Common myeloid progenitor, CD34-positive (primary cell): ENCODE results near the gene ACVR1B.

Experiments
- CTCF ChIA-PET: fragments of 350-600 bp; sonication (Branson Sonifier 250); formaldehyde crosslinking; loops from one replicate; lab custom pipeline; 2021; ENCODE audit warnings: antibody characterized with exemption; lab: Charles Lee
- POLR2A ChIA-PET: fragments of 350-600 bp; sonication (Branson Sonifier 250); formaldehyde crosslinking; loops from one replicate; lab custom pipeline; 2021; ENCODE audit warnings: antibody characterized with exemption; lab: Charles Lee
- DNase-seq, 3 donors: peaks; one replicate each; pipeline versions ENCODE4 v3.0.0 to v3.0.0-alpha.2; 2013
- H3K27ac ChIP-seq, 2 experiments: 1 replicate in 1 of 2; 2 replicates in 1 of 2; pipeline ENCODE4 v1.7.0; 2013; ENCODE audit warnings: inconsistent platforms in 2 of 2, low read length in 2 of 2, mild to moderate bottlenecking in 2 of 2, low read depth in 1 of 2, moderate library complexity in 1 of 2; ENCODE audit not compliant: severe bottlenecking in 2 of 2, insufficient read depth in 1 of 2, poor library complexity in 1 of 2
- H3K27me3 ChIP-seq, 5 experiments: replicated peaks in 2 of 5; 1 replicate in 3 of 5; 2 replicates in 2 of 5; pipeline versions ENCODE4 v1.6.1 to v1.7.0; 2013; ENCODE audit warnings: low read length in 4 of 5, mild to moderate bottlenecking in 2 of 5, moderate library complexity in 2 of 5, inconsistent platforms in 1 of 5; ENCODE audit not compliant: insufficient read depth in 5 of 5, control insufficient read depth in 4 of 5
- H3K36me3 ChIP-seq, 4 experiments: 1 replicate in 2 of 4; 2 replicates in 2 of 4; pipeline versions ENCODE4 v1.6.1 to v1.7.0; 2013; ENCODE audit warnings: low read length in 3 of 4, control low read depth in 1 of 4, mild to moderate bottlenecking in 1 of 4; ENCODE audit not compliant: control insufficient read depth in 4 of 4, insufficient read depth in 4 of 4
- H3K4me1 ChIP-seq, 4 experiments: 1 replicate in 3 of 4; 2 replicates in 1 of 4; pipeline versions ENCODE4 v1.6.1 to v1.7.1; 2013; ENCODE audit warnings: low read length in 3 of 4, mild to moderate bottlenecking in 3 of 4, control low read depth in 1 of 4, inconsistent platforms in 1 of 4, moderate library complexity in 1 of 4; ENCODE audit not compliant: control insufficient read depth in 4 of 4, insufficient read depth in 4 of 4; ENCODE audit errors: control extremely low read depth in 1 of 4
- H3K4me3 ChIP-seq, 7 experiments: 1 replicate in 4 of 7; 2 replicates in 3 of 7; pipeline versions ENCODE4 v1.5.1 to v1.7.0; 2013; ENCODE audit warnings: mild to moderate bottlenecking in 7 of 7, low read length in 6 of 7, moderate library complexity in 6 of 7, inconsistent platforms in 2 of 7, low read depth in 2 of 7, control low read depth in 1 of 7; ENCODE audit not compliant: insufficient read depth in 4 of 7, control insufficient read depth in 1 of 7; ENCODE audit errors: extremely low read depth in 1 of 7
- H3K9me3 ChIP-seq, 5 experiments: 1 replicate in 4 of 5; 2 replicates in 1 of 5; pipeline versions ENCODE4 v1.6.1 to v1.7.1; 2013; ENCODE audit warnings: low read length in 4 of 5, mild to moderate bottlenecking in 2 of 5, inconsistent platforms in 1 of 5, low read depth in 1 of 5, moderate library complexity in 1 of 5; ENCODE audit not compliant: control insufficient read depth in 4 of 5, insufficient read depth in 2 of 5; ENCODE audit errors: control extremely low read depth in 1 of 5
- WGBS: methylation state at CpG from one replicate; pipeline ENCODE4 v1.1.5; 2013; ENCODE audit not compliant: insufficient coverage; 5-methylcytosine and 5-hydroxymethylcytosine counted together

ACVR1B gene

DNA sequence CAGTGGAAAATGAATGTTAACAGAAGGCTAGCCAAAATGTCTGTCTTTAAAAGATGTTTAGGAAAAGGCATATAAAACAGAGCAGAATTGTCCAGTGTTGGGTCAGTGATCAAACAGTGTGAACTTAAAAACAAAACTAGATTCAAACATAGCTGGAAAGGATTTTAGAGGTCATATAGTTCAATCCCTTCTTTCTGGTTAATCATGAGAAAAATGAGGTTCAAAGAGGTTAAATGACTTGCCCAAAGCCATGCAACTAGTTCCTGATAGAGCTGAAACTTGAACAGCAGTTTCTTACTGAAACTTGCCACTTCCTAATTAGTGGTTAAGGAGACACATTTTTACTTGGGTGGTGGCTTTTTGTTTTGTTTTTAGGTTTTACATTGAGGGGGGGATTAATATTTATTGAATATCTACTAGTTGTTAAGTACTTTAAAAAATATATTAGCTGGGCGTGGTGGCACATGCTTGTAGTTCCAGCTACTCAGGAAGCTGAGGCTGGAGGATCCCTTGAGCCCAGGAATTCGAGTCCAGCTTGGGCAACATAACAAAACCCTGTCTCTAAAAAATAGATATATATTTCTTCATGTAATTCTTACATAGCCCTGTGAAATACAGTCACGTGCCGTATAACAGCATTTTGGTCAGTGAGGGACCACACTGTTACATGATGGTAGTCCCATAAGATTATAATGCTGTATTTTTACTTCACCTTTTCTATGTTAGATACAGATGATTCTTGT, 20.4 kb downstream of the ACVR1B start:
- ChIA-PET CTCF (interaction anchor here (0.8 to 2.9 kb wide), 10 partner anchors 9 to 66 kb away, joined by 3 to 25 read pairs (median 4); no protein-coding TSS in a partner anchor), POLR2A (interaction anchor here (0.6 to 1.2 kb wide), 2 partner anchors 14 to 23 kb away, joined by 3 read pairs; no protein-coding TSS in a partner anchor)
- no CpG with 5 or more reads among the region's 4 CpGs for WGBS
- DNase-seq: peak in 2 of 3 donors; percentile 48 to 58
- Histone ChIP-seq H3K4me3 (peak overlapping the region in 5 of 7 experiments; percentile 5 to 61 (median 34)), H3K36me3 (peaks cover 0 to 19% (median 14%) of the 10 kb centered on the region in 4 experiments), H3K27me3 (no peaks in the 10 kb centered on the region), H3K9me3 (no peaks in the 10 kb centered on the region), H3K4me1 (peaks cover 49 to 70% (median 56%) of the 10 kb centered on the region in 4 experiments), H3K27ac (no peak overlapping the region)

DNA sequence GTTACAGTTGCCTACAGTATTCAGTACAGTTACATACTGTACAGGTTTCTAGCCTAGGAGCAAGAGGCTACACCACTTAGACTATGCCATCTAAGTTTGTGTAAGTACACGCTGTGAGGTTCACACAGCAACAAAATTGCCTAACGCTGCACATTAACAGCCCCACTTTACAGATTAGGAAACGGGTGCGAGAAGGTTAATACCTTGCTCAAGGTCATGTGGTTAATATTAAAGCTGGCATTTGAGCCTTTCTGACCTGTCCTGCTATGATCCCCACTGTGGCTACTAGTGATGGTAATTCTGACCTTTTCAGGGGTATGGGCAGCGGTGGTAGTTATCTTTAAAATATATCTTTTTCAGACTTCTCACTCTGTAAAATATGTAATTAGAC, 20.9 kb downstream of the ACVR1B start:
- Histone ChIP-seq H3K27ac (no peak overlapping the region), H3K4me1 (peaks cover 49 to 74% (median 57%) of the 10 kb centered on the region in 4 experiments), H3K4me3 (peak overlapping the region in 5 of 7 experiments; percentile 5 to 61 (median 34)), H3K36me3 (peaks cover 0 to 21% (median 16%) of the 10 kb centered on the region in 4 experiments), H3K27me3 (no peaks in the 10 kb centered on the region), H3K9me3 (no peaks in the 10 kb centered on the region)
- peak in 2 of 3 donors; percentile 34 to 51 for DNase-seq
- CTCF ChIA-PET: interaction anchor here (0.8 to 2.9 kb wide), 8 partner anchors 12 to 66 kb away, joined by 3 to 25 read pairs (median 4); no protein-coding TSS in a partner anchor
- POLR2A ChIA-PET: interaction anchor here (0.6 to 1.2 kb wide), 2 partner anchors 15 to 23 kb away, joined by 3 read pairs; no protein-coding TSS in a partner anchor
- WGBS: no CpG with 5 or more reads among the region's 5 CpGs

- 0% methylated on average over 6 of the region's 9 CpGs for WGBS
- peak; percentile 87 to 95 (median 92) for DNase-seq
- Histone ChIP-seq H3K4me3 (peak overlapping the region in 4 of 7 experiments; percentile 5 to 61 (median 26)), H3K4me1 (peaks cover 49 to 79% (median 57%) of the 10 kb centered on the region in 4 experiments), H3K27ac (no peak overlapping the region), H3K27me3 (no peaks in the 10 kb centered on the region), H3K36me3 (peaks cover 0 to 22% (median 16%) of the 10 kb centered on the region in 4 experiments), H3K9me3 (no peaks in the 10 kb centered on the region)
- ChIA-PET CTCF (interaction anchor here (1.1 to 2.7 kb wide), 3 partner anchors 23 to 53 kb away, joined by 3 to 10 read pairs (median 8); no protein-coding TSS in a partner anchor), POLR2A (interaction anchor here (0.6 to 1.2 kb wide), 2 partner anchors 15 to 24 kb away, joined by 3 read pairs; no protein-coding TSS in a partner anchor)
These were observed 21.4 kb downstream of the ACVR1B start for GRCh38 chr12:51972849-51973273.

DNA sequence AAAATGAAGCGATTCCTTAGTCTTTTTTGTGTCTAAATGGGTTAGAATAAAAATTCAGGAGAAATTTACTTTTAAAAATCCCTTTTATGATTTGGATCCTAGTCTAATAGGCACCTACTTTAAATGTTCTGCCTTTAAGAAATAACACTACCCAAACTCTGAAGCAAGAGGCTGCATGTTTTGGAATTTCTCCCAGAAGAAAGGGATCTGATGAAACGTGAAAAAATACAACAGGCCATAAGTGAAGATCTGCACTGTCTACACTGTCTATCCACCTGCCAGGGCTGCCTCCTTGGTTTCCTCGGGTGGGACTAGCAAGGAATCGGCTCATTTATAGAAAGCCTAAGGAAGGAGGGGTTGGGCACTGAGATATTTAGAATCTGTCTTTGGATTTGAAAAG, 22.1 kb downstream of the ACVR1B start:
- Histone ChIP-seq H3K4me3 (no peak overlapping the region), H3K27ac (no peak overlapping the region), H3K36me3 (peaks cover 0 to 27% (median 16%) of the 10 kb centered on the region in 4 experiments), H3K4me1 (peaks cover 49 to 79% (median 57%) of the 10 kb centered on the region in 4 experiments), H3K27me3 (no peaks in the 10 kb centered on the region), H3K9me3 (no peaks in the 10 kb centered on the region)
- DNase-seq: no peak
- 80% methylated on average over 2 of the region's 4 CpGs for WGBS
- ChIA-PET CTCF (interaction anchor here (1.5 kb wide), 1 partner anchor 23 kb away, joined by 3 read pairs; no protein-coding TSS in a partner anchor), POLR2A (no interaction called here)

GRCh38 chr12:51974646-51975045, 23.1 kb downstream of the ACVR1B start:
- Histone ChIP-seq H3K27me3 (no peaks in the 10 kb centered on the region), H3K4me3 (peak overlapping the region in 3 of 7 experiments; percentile 8 to 35 (median 9)), H3K4me1 (peaks cover 49 to 79% (median 57%) of the 10 kb centered on the region in 4 experiments), H3K27ac (no peak overlapping the region), H3K36me3 (peaks cover 0 to 29% (median 16%) of the 10 kb centered on the region in 4 experiments), H3K9me3 (no peaks in the 10 kb centered on the region)
- DNase-seq: no peak
- WGBS: 0% methylated on average over 2 of the region's 2 CpGs
- ChIA-PET POLR2A (interaction anchor here (0.8 kb wide), 1 partner anchor 48 kb away, joined by 5 read pairs; no protein-coding TSS in a partner anchor), CTCF (interaction anchor here (0.7 to 2.7 kb wide), 12 partner anchors 8 to 85 kb away, joined by 3 to 13 read pairs (median 4); no protein-coding TSS in a partner anchor)

- CTCF ChIA-PET: interaction anchor here (0.7 to 2.7 kb wide), 11 partner anchors 9 to 86 kb away, joined by 3 to 13 read pairs (median 4); no protein-coding TSS in a partner anchor
- WGBS: 89% methylated on average over 5 of the region's 8 CpGs
- H3K36me3 ChIP-seq: peaks cover 0 to 30% (median 17%) of the 10 kb centered on the region in 4 experiments
These were observed 23.7 kb downstream of the ACVR1B start for GRCh38 chr12:51975196-51975595.

More at GRCh38 chr12:51975196-51975595, 23.7 kb downstream of the ACVR1B start:
- Histone ChIP-seq H3K4me1 (peaks cover 49 to 76% (median 53%) of the 10 kb centered on the region in 4 experiments), H3K9me3 (no peaks in the 10 kb centered on the region), H3K27ac (no peak overlapping the region), H3K4me3 (no peak overlapping the region), H3K27me3 (no peaks in the 10 kb centered on the region)
- POLR2A ChIA-PET: interaction anchor here (0.8 kb wide), 1 partner anchor 48 kb away, joined by 5 read pairs; no protein-coding TSS in a partner anchor
- DNase-seq: no peak
